WTC11 (cell line): Measurements from ENCODE around the gene ORMDL2. TPM values are rescaled to one million over a fixed set of nuclear protein-coding genes. Genes with fewer than 3 reads are reported as not detected.

Experiments
- ATAC-seq: fragments of 200-7000 bp; cut with Tn5 transposase; 2 replicates; pipeline ENCODE4 v1.10.0; 2021; ENCODE audit warnings: mild to moderate bottlenecking, moderate library complexity
- CTCF ChIA-PET: fragments of 300-600 bp; sonication (Branson Sonifier 250); formaldehyde crosslinking; loops from one replicate; lab custom pipeline; 2021; ENCODE audit warnings: antibody characterized with exemption; lab: Charles Lee
- POLR2A ChIA-PET: fragments of 350-600 bp; sonication (Branson Sonifier 250); formaldehyde crosslinking; loops from one replicate; lab custom pipeline; 2021; ENCODE audit warnings: antibody characterized with exemption; lab: Charles Lee
- DNase-seq: peaks from one replicate; pipeline ENCODE4 v3.0.0; 2021; ENCODE audit warnings: low spot score
- H3K27ac Mint-ChIP-seq: 2 replicates; pipeline ENCODE4 v1.8.0; 2021; ENCODE audit warnings: mixed read lengths
- H3K27me3 Mint-ChIP-seq: 2 replicates; pipeline ENCODE4 v1.8.0; 2021; ENCODE audit warnings: low read depth, mild to moderate bottlenecking, moderate library complexity, mixed read lengths
- H3K36me3 Mint-ChIP-seq: 2 replicates; pipeline ENCODE4 v1.8.0; 2021; ENCODE audit warnings: mixed read lengths
- H3K4me1 Mint-ChIP-seq: 2 replicates; pipeline ENCODE4 v1.8.0; 2022; ENCODE audit warnings: mixed read lengths
- H3K4me3 Mint-ChIP-seq: 2 replicates; pipeline ENCODE4 v1.8.0; 2021; ENCODE audit warnings: mild to moderate bottlenecking, moderate library complexity, mixed read lengths
- H3K9me3 Mint-ChIP-seq: 2 replicates; pipeline ENCODE4 v1.8.0; 2021; ENCODE audit warnings: mixed read lengths
- ATF1 ChIP-seq: sonication (generic); formaldehyde crosslinking; IDR thresholded peaks from 2 replicates; pipeline ENCODE4 v1.8.1; 2023; ENCODE audit warnings: mild to moderate bottlenecking, moderate library complexity, missing genetic modification reagents
- ATF2 ChIP-seq: sonication (generic); formaldehyde crosslinking; IDR thresholded peaks from 2 replicates; pipeline ENCODE4 v1.8.1; 2022; ENCODE audit warnings: low read depth, missing genetic modification reagents, borderline replicate concordance
- ATF3 ChIP-seq: sonication (generic); formaldehyde crosslinking; conservative IDR thresholded peaks from 2 replicates; pipeline ENCODE4 v1.8.1; 2022; ENCODE audit warnings: mild to moderate bottlenecking, missing genetic modification reagents
- E2F1 ChIP-seq: sonication (generic); formaldehyde crosslinking; IDR thresholded peaks from 2 replicates; pipeline ENCODE4 v1.8.0; 2022; ENCODE audit warnings: mild to moderate bottlenecking, missing genetic modification reagents
- E2F4 ChIP-seq: sonication (generic); formaldehyde crosslinking; IDR thresholded peaks from 2 replicates; pipeline ENCODE4 v1.8.1; 2022; ENCODE audit warnings: low read depth, mild to moderate bottlenecking, moderate library complexity, missing genetic modification reagents, borderline replicate concordance
- E2F5 ChIP-seq: sonication (generic); formaldehyde crosslinking; IDR thresholded peaks from 2 replicates; pipeline ENCODE4 v1.8.1; 2022; ENCODE audit warnings: mild to moderate bottlenecking, moderate library complexity, missing genetic modification reagents
- ELF4 ChIP-seq: sonication (generic); formaldehyde crosslinking; IDR thresholded peaks from 2 replicates; pipeline ENCODE4 v1.8.1; 2022; ENCODE audit warnings: low read depth, mild to moderate bottlenecking, moderate library complexity, missing genetic modification reagents
- ETV6 ChIP-seq: sonication (generic); formaldehyde crosslinking; IDR thresholded peaks from 2 replicates; pipeline ENCODE4 v1.8.1; 2022; ENCODE audit warnings: mild to moderate bottlenecking, missing genetic modification reagents
- GRHL2 ChIP-seq: fragments of 250-450 bp; sonication (Bioruptor Pico); IDR thresholded peaks from 2 replicates; pipeline ENCODE4 v1.8.0; 2022; ENCODE audit warnings: mild to moderate bottlenecking, moderate library complexity; ENCODE audit not compliant: insufficient replicate concordance, severe bottlenecking
- JAZF1 ChIP-seq: fragments of 250-450 bp; sonication (Bioruptor Pico); IDR thresholded peaks from 2 replicates; pipeline ENCODE4 v1.9.0; 2021; ENCODE audit warnings: moderate library complexity, mild to moderate bottlenecking, inconsistent platforms
- MYBL2 ChIP-seq: sonication (generic); formaldehyde crosslinking; IDR thresholded peaks from 2 replicates; pipeline ENCODE4 v1.8.1; 2023; ENCODE audit warnings: mild to moderate bottlenecking, moderate library complexity, missing genetic modification reagents
- PREB ChIP-seq: sonication (generic); formaldehyde crosslinking; IDR thresholded peaks from 2 replicates; pipeline ENCODE4 v1.8.1; 2022; ENCODE audit warnings: mild to moderate bottlenecking, missing genetic modification reagents, moderate library complexity, borderline replicate concordance
- RORB ChIP-seq: fragments of 250-450 bp; sonication (Bioruptor Pico); IDR thresholded peaks from 2 replicates; pipeline ENCODE4 v1.9.0; 2021; ENCODE audit warnings: mild to moderate bottlenecking
- SMAD3 ChIP-seq: sonication (generic); formaldehyde crosslinking; IDR thresholded peaks from 2 replicates; pipeline ENCODE4 v1.8.0; 2022; ENCODE audit warnings: missing genetic modification reagents, mild to moderate bottlenecking, borderline replicate concordance
- SMAD4 ChIP-seq: sonication (generic); formaldehyde crosslinking; IDR thresholded peaks from 2 replicates; pipeline ENCODE4 v1.8.0; 2022; ENCODE audit warnings: mild to moderate bottlenecking, missing genetic modification reagents
- TEAD4 ChIP-seq: sonication (generic); formaldehyde crosslinking; IDR thresholded peaks from 2 replicates; pipeline ENCODE4 v1.8.0; 2022; ENCODE audit warnings: mild to moderate bottlenecking, missing genetic modification reagents
- USF2 ChIP-seq: sonication (generic); formaldehyde crosslinking; IDR thresholded peaks from 2 replicates; pipeline ENCODE4 v1.8.1; 2023; ENCODE audit warnings: mild to moderate bottlenecking, missing genetic modification reagents, moderate library complexity
- ZNF219 ChIP-seq: sonication (generic); formaldehyde crosslinking; IDR thresholded peaks from 2 replicates; pipeline ENCODE4 v1.8.0; 2023; ENCODE audit warnings: missing genetic modification reagents, mild to moderate bottlenecking, borderline replicate concordance
- total RNA-seq: library from RNA; stranded (reverse); gene quantifications from 3 replicates; pipeline ENCODE4 v1.2.3, GENCODE V29; 2021

ORMDL2 gene
- total RNA-seq, 1 experiment from 2014 or later, result 32.9 TPM

GRCh38 chr12:55789171-55789570 lies 28.7 kb upstream of the ORMDL2 start:
- DNase-seq (no peak), ATAC-seq (no peak)
- H3K27me3 Mint-ChIP-seq, result no peaks in the 10 kb centered on the region
- ChIA-PET CTCF (interaction anchor here (1.0 to 1.6 kb wide), 3 partner anchors 51 to 151 kb away, joined by 3 to 5 read pairs (median 3); no protein-coding TSS in a partner anchor), POLR2A (interaction anchor here (1.0 kb wide), 1 partner anchor 8 kb away, joined by 3 read pairs; no protein-coding TSS in a partner anchor)
- no peak overlapping the region for H3K27ac Mint-ChIP-seq
- no peak overlapping the region for H3K4me3 Mint-ChIP-seq
- no peaks in the 10 kb centered on the region for H3K4me1 Mint-ChIP-seq
- TF ChIP-seq USF2, result no peak
- TF ChIP-seq PREB (CRISPR knock-in tag), result no peak
- no peak for TF ChIP-seq ELF4 (CRISPR knock-in tag)
- TF ChIP-seq MYBL2 (CRISPR knock-in tag), result no peak
- no peak for TF ChIP-seq RORB
- peaks cover 72% of the 10 kb centered on the region for H3K36me3 Mint-ChIP-seq
- H3K9me3 Mint-ChIP-seq, result no peaks in the 10 kb centered on the region

GRCh38 chr12:55789893-55790292 lies 27.9 kb upstream of the ORMDL2 start:
- POLR2A ChIA-PET, result no interaction called here
- CTCF ChIA-PET, result no interaction called here
- TF ChIP-seq SMAD3 (CRISPR knock-in tag) (no peak), GRHL2 (CRISPR knock-in tag) (no peak), ATF2 (no peak), TEAD4 (CRISPR knock-in tag) (no peak), ATF1 (CRISPR knock-in tag) (no peak), E2F1 (CRISPR knock-in tag) (no peak), E2F5 (CRISPR knock-in tag) (no peak), ETV6 (CRISPR knock-in tag) (no peak), E2F4 (no peak), JAZF1 (CRISPR knock-in tag) (no peak), SMAD4 (no peak), ATF3 (CRISPR knock-in tag) (no peak), ZNF219 (CRISPR knock-in tag) (no peak)
- no peaks in the 10 kb centered on the region for H3K27me3 Mint-ChIP-seq
- H3K27ac Mint-ChIP-seq, result no peak overlapping the region
- no peak for ATAC-seq
- H3K4me1 Mint-ChIP-seq, result no peaks in the 10 kb centered on the region
- H3K36me3 Mint-ChIP-seq, result peaks cover 71% of the 10 kb centered on the region
- no peaks in the 10 kb centered on the region for H3K9me3 Mint-ChIP-seq
- no peak overlapping the region for H3K4me3 Mint-ChIP-seq
- no peak for DNase-seq
